ENCODE results near the gene LRRC40. TPM values are rescaled to one million over a fixed set of nuclear protein-coding genes. Genes with fewer than 3 reads are reported as not detected.
"Not testable (repeated sequence)": the region's sequence is repeated elsewhere in the genome, so short reads cannot be mapped to it uniquely, and the experiment has no call there.

The LRRC40 gene
- total RNA-seq: 6.7 TPM

DNA sequence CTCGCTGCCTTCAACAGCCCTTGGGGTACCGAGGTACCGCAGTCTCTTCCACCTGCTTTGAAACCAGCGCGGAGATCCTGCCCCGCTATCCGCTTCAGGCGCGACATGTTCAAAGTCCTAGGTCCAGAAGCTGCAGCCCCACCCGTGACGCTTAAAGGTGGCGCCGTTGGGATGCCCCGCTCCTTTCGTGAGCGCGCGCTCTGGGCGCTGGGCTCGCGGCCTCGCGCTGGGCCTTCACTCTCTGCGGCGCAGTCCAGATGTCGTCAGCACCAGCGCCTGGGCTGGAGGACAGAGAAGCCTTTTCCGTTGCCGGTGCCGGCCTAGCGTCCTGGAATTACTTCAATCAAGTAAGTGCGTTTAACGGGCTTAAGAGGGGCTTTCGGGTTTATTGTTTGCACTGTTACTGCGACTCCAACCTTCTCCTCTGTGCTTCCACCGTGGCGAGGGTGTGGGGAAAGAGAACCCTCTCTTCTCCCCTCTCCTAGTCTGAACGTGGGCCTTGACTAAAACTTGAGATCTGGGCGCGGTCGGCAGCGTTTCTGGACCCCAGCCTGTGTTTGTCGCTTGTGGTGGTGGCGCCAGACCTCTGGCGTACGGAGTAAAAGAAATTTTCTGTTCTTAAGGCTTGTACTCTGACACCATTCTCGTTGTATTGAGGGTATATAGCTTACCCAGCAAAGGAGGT lies at the start of gene LRRC40:
TSS of gene LRRC40 (minus strand) at position 146 of the 685 bp plus-strand sequence. CDS start at position 107, 39 bp downstream.
- DNase-seq (ENCODE audit: low read depth in 2 of 3, low spot score in 2 of 3): peak; percentile 94 to 97 (median 97)

DNA sequence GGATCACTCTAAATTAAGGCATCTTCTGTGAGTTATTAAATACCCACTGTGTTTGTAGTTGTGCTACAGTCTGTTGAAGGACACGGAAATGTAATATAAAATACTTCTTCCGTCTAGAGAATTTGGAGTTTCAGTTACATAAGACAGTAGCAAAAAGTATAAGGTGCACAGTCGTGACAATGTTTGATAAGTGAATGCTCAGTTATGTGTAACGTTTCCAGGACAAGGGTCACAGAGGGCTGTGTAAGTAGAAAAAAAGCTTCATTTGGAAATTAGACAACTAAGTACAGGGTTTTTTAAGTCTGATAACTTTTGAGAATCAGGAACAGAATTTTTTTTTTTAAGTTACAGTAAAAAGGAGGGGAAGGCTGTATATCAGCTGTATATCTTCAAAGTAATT lies 43.4 kb upstream of the LRRC40 start:
- no peak for DNase-seq (ENCODE audit: low read depth in 2 of 3, low spot score in 2 of 3)

DNA sequence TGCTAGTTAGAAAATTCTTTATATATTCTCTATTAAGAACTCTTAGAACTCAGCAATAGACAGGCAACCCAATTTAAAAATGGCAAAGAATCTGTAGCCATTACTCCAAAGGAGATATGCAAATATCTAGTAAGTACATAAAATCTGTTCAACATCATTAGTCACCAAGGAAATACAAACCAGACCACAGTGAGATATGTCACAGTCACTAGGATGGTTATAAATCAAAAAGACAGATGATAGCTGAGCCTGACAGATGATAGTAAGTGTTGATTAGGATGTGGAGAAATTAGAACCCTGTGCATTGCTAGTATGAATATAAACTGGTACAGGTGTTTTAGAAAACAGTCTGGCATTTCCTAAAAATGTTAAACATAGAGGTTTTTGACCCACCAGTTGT lies 42.4 kb upstream of the LRRC40 start:
- DNase-seq (ENCODE audit: low read depth in 2 of 3, low spot score in 2 of 3): no peak

DNA sequence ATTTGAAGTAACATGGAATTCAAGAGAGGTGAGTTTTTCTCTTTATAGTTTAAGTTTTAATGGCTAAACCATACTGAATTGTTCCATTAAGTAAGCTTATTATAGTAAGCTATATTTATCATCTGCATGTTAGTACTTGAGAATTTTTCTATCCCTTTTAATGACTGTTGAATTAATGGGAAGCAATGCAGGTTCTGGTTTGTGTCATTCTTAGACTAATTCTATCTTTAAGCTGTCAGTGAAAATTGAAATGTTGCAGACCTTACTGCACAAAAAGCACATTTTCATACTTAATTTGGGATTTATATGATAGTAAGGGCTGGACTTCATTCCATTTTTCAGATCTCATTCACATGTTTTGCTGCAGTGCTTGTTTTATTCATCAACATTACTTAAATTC lies 41.7 kb upstream of the LRRC40 start:
- no peak for DNase-seq (ENCODE audit: low read depth in 2 of 3, low spot score in 2 of 3)

DNA sequence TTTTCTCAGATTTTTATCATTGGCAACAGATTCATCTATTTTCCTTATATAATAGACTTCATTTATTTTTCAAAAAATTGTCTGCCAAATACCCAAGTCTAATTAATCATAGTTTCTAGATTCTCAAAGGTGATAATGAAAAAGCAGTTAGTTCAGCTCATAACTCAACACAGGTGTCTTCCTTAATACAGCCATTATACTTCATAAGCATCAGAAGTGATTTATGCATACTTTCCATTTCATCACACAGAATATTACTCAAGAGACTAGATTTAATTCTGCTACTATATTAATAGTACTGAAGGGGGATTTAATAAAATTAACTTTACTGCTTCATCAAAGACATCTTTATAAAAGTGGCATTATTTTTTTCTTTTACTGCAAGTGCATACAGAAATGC lies 34.6 kb upstream of the LRRC40 start:
- DNase-seq (ENCODE audit: low read depth in 2 of 3, low spot score in 2 of 3): no peak

DNA sequence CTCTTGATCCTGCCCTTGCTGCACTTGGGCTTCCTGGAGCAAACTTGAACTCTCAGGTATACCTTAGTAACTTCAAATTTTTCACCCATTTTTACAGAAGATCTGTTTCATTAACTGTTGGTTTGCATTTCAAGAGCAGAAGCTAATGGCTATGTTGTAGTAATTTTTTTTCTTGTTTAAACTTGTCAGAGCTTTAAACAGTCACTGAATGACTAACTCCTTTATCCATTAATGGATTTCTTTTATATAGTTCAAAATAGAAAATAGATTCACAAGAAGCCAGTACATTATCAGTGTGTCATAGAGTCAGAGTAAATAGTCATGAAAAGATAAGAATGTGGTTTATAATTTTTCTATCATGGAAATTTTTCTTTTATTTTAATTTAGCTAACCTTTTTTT lies 29.4 kb upstream of the LRRC40 start:
- no peak for DNase-seq (ENCODE audit: low read depth in 2 of 3, low spot score in 2 of 3)

DNA sequence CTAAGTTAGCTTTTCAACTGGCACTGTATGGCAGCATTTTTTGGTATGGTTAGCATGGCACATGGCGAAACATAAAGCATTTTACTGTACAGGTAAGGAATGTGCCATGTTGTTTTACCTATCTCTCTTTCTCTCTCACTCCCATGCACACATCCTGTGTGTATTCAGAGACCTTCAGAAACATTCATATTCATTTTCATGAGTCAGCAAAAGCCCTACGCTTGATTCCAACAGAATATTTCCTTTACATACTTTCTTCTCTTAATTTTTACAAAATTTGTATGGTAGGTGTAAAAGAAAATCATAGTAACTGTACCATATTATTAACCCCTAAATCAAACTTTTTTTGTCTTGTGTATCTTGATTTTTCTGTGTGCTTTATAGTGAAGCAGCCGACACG lies 26.1 kb upstream of the LRRC40 start:
- DNase-seq (ENCODE audit: low read depth in 2 of 3, low spot score in 2 of 3): no peak

DNA sequence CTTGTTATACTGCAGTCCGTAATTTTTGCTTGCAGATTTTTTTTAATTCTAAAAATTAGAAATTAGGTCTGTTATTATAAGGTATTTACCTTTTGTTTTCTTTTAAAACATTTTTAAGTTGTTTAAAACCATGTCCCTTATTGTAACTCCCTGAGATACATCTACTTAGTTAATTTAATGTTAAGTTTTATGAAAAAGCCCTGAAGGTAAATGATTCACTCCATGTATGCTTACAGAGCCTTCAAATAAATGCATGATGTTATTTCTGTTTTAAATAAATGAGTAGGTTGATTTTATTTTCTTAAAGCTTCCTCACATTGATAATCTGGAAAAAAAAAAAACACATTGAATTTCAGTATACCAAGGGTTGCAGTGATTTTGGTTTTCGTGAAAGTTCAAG lies 23.3 kb upstream of the LRRC40 start:
- no peak for DNase-seq (ENCODE audit: low read depth in 2 of 3, low spot score in 2 of 3)

DNA sequence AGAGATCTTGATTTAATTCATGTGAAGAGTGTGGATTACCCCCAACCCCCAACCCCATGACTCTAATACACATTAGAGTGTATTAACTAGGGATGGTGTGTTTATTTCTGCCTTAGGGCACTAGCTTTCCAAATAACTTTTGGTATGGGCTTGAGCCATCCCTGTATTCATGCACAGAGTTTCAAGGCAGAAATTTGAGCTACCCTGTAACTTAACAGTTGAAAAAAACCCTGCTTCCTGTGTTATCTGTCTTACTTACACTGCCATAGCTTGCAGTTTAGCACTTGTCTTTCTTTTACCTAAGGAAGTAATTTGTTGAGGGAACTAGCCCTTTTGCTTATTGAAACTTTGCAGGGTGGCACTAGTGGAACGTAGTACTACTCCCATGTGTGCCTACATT lies 22.1 kb upstream of the LRRC40 start:
- DNase-seq (ENCODE audit: low read depth in 2 of 3, low spot score in 2 of 3): no peak

DNA sequence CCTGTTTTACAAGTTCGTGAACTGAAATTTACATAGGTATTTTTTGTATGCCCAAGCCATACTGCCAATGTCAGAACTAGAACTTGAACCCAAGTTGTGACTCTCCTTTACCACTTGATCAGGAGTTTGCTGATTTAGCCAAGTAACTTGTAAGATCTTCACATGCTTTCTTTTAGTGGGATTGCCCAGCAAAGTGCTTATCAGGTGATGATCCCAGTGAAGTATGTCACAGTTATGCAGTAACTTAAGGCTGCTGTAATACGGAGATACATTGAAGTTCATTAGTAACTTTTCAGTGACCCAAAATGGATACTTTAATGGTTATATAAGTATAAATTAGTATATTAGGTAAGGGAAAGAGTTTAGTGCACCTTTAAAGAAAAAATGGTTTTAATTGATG lies 19.6 kb upstream of the LRRC40 start:
- no peak for DNase-seq (ENCODE audit: low read depth in 2 of 3, low spot score in 2 of 3)

DNA sequence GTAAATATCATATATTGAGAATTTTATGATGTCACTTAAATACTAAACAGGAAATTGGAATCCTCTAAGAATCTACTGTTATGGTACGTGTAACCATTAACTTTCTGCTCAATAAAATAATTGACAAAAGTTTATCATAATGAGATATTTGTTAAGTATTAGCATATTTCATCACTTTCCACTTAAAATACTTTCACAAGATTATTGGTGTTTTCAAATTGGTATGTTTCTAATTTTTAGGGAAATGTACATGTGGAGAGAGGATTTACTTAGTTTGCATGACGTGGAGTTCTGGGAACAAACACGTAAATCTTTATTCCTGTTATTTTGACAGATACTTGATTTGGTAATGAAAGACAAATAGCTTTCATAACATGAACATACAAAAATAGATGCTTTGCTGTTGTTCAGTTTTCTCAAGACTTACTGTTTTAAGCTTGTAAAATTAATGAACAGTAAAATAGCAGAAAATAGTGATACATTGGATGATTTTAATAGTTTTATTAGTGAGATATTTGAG lies 17.4 kb upstream of the LRRC40 start:
- no peak for DNase-seq (ENCODE audit: low read depth in 2 of 3, low spot score in 2 of 3)

DNA sequence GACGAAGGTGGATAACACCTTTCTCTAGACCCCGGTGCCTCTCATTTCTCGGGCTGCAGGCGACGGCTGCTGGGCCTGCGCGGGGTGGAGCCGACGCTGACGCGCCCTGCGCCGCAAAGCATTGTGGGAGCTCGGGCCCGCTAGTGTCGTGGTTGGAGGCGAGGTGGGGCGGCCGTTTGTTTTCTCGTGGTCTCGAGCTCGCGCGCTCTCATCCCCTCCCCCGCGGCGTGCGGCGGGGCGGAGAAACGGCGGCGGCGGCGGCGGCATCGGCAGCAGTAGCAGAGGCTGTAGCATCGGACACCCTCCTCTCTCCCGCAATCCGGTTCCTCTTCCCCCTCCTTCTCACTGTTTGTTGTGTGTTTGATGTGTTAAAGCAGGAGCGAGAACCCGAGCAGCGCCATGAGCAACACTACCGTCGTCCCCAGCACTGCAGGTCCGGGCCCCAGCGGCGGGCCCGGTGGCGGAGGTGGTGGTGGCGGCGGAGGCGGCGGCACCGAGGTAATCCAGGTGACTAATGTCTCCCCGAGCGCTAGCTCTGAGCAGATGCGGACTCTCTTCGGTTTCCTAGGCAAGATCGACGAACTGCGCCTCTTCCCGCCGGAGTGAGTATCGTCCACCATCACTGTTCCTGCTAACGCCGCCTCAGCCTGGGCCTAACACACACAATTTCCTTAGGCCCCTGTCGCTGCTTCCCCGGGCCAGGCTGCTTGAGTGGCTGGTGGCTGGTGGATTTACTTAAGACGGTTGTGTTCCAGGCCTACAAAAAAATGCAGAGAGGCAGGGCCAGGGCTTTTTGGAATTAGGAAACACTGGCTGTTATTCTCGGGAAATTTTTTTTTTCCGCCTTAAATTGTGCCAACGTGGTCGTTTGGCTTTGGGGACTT lies 16.1 kb upstream of the LRRC40 start, which contains the start of gene SRSF11:
TSS of gene SRSF11 (plus strand) at position 143 of the 884 bp plus-strand sequence. CDS start at position 400, 257 bp downstream.
- DNase-seq (ENCODE audit: low read depth in 2 of 3, low spot score in 2 of 3): peak; percentile 96 to 97 (median 96)

DNA sequence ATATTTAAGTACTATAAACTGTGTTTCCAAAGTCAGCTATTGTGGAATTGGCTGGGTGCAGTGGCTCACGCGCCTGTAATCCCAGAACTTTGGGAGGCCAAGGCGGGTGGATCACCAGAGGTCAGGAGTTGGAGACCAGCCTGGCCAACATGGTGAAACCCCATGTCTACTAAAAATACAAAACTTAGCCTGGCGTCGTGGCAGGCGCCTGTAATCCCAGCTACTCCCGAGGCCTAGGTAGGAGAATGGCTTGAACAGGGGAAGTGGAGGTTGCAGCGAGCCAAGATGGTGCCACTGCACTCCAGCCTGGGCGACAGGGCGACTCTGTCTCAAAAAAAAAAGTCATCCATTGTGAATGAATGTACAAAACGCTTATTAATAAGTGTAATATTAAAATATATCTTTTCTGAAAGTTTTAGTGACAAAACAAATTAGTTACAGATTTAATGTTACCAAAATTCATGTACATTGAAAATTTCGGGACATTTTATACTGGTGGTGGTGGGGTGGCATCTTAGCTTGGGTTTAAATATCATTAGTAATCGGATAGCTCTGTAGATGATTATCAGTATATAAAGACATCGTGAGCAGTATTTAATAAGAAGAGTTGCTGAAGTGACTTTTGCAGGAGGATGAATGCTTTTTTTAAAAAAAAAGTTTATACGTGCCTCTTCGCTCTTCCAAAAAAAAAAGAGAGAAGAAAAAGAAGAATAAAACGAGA lies 15.3 kb upstream of the LRRC40 start:
- DNase-seq (ENCODE audit: low read depth in 2 of 3, low spot score in 2 of 3): no peak

DNA sequence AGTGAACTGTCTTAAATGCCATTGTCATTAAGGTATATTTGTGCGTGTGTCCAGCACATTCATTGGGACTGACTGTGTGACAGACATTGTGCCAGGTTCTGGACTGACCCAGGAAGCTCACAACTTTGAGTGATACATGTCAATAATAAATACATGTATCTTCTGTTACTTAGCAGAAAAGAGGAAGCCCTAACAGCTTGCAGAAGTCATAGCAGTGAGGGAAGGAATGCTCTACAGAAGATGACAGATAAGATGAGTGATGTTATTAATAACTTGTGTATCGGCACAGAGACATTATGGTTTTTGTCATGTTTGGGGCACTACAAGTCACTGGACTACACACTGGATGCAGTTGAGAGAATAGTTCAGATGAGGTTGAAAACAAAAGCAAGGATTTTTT lies 14.6 kb upstream of the LRRC40 start:
- peak in 2 of 3 donors; percentile 18 to 41 for DNase-seq (ENCODE audit: low read depth in 2 of 3, low spot score in 2 of 3)

DNA sequence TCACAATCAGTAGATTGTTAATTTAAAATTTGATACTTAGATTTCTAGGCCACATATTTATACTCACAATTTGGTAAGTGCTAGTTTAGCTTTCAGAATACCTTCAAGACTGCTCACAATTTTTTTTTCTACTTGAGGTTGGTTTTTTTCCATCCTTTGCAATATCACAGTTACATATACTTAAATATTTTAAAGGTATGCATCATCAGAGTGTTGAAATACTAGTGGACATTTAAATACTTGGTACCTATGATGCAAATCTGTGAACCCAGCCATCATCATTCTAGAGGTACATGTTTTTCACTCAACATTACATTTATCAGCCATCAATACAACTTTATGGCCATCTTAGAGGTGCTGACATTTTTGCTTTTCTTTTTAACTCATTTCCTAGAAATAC lies 6.2 kb upstream of the LRRC40 start:
- DNase-seq (ENCODE audit: low read depth in 2 of 3, low spot score in 2 of 3): no peak

DNA sequence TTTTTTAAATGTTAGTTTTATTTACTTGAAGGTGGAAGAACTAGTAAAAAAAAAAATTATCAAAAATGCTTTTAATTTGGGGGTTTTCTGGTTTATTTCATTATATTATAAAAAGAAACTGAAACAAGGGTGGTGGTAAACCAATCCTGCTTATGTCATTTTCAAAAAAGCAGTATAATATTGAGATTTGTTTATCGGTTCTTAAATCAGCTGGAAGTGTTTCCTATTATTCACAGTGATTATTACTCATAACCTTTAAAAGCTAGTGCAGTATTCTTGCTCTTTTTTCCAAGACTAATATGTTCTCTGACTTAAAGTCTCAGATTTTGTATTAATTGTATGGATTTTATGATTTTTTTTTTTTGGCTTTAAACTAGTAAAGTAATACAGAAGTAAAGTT lies 5.4 kb upstream of the LRRC40 start:
- DNase-seq (ENCODE audit: low read depth in 2 of 3, low spot score in 2 of 3): no peak

DNA sequence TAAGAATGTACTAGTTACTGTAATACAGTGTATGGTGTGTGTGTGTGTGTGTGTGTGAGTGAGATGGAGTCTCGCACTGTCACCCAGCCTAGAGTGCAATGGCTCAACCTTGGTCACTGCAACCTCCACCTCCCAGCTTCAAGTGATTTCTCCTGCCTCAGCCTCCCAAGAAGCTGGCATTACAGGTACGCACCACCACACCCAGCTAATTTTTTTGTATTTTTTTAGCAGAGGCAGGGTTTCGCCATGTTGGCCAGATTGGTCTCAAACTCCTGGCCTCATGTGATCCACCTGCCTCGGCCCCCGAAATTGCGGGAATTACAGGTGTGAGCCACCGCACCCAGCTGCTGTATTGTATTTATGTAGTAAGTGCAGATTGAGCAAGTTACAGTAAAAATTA lies 2.9 kb upstream of the LRRC40 start:
- no peak for DNase-seq (ENCODE audit: low read depth in 2 of 3, low spot score in 2 of 3)

DNA sequence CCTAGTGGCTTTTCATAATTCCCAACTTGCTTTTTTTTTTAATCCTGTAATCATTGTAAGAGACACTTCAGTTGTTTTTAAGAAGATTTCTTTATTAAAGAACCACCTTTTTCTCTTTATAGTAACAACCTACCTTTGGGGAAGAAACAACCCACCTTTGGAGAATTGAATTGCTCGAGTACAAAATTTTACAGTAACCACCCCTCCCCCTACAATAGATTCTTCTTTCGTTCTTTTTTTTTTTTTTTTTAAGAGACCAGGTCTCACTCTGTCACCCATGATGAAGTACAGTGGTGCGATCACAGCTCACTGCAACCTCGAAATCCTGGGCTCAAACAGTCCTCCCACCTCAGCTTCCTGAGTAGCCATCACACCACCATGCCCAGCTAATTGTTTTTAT lies 2.1 kb upstream of the LRRC40 start:
- DNase-seq (ENCODE audit: low read depth in 2 of 3, low spot score in 2 of 3): no peak

DNA sequence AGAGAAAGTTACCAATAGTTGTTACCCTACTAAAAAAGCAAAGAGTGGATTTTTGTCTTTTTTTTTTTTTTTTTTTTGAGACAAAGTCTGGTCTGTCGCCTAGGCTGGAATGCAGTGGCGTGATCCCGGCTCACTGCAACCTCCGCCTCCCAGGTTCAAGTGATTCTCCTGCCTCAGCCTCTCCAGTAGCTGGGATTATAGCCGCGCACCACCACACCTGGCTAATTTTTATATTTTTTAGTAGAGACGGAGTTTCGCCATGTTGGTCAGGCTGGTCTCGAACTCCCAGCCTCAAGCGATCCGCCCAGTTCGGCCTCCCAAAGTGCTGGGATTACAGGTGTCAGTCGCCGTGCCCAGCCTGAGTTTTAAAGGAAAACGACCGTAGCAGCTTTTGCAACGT lies 1.5 kb upstream of the LRRC40 start:
- DNase-seq (ENCODE audit: low read depth in 2 of 3, low spot score in 2 of 3): not testable (repeated sequence)

DNA sequence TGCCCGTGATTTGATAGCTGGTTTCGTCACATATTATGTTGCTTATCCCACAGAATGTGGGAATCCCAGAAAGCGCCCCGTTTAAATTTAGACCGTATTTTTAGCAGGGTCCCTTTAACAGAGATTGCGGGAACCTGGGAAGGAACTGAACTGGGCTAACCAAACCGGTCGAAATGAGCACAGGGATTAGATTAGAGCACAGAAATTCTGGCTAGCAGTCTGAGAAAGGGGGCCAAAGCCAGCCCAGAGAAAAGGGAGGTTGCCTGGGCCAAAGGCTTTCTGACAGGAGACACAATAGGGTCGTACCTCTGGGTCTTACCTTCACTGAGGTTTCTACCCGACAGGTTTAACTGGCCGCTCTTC lies 327 bp downstream of the LRRC40 start:
- no peak for DNase-seq (ENCODE audit: low read depth in 2 of 3, low spot score in 2 of 3)

DNA sequence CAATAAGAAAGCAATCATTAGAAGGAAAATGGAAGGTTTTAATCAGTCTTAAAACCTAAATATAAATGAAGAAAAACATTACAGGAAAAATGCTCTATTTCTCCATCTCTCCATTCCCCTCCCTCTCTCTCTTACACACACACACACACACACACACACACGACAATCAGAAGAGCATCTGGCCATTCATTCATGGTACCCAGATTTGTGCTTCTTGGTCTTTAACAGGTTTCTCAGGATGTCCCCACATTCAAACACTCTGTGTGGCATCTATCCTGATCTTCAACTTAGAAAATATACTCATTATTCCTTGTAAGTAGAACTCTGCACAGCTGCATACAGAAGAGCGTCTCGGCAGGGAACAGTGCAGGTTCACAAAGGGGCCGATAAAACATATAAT lies 779 bp downstream of the LRRC40 start:
- no peak for DNase-seq (ENCODE audit: low read depth in 2 of 3, low spot score in 2 of 3)

Measured in hematopoietic multipotent progenitor cell (in vitro differentiated cells).